GM21619 (cell line): ENCODE results near the gene ART1.

Experiments used
- ATAC-seq: cut with Tn5 transposase; IDR thresholded peaks from one replicate; pipeline ENCODE4 v1.9.1; 2021; ENCODE audit not compliant: unreplicated experiment

ART1 gene

GRCh38 chr11:3665336-3666022 lies 20.6 kb downstream of the ART1 start:
- ATAC-seq = no peak

DNA sequence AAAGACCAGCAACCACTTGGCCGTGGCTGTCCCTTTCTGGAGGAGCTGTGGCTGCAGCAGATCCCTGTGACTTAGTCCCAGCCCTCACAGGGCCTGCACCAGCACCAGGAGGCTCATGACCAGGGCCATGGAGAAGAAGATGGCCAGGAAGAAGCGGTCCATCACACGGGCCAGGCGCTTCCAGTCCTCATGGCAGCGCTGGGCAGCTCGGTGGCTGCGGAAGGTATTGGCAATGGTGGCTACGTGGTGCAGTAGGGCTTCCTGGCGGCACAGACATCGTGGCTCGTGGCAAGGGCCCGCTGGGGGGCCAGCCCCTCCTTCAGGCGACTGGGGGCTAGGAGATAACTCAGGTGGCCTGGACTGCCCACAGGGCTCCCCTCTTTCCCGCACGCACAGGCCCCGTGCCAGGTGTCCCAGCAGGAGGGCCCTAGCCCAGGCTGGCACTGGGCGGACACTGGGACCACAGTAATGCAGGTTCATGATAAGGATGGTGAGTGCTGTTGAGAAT lies 21.1 kb downstream of the ART1 start:
- ATAC-seq = no peak

GRCh38 chr11:3667149-3668035 lies 22.5 kb downstream of the ART1 start:
- no peak for ATAC-seq

DNA sequence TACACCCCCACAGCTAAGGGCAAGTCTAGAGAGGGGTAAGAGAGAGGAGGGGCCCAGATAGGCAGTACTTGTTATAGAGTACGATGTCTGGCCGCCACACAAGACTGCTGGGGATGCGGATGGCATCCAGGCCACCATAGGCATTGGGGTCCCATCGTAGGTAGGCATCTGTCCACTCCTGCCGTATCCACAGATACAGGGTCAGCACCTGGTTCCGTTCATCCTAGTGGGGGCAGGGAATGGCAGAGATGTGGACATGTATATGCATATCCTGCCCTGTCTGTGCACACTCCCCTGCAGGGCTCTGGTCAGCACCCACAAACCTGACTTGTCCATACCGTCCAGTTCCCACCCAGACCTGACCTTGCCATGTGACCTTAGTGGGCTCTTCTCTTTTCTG lies 24.2 kb downstream of the ART1 start:
- no peak for ATAC-seq

DNA sequence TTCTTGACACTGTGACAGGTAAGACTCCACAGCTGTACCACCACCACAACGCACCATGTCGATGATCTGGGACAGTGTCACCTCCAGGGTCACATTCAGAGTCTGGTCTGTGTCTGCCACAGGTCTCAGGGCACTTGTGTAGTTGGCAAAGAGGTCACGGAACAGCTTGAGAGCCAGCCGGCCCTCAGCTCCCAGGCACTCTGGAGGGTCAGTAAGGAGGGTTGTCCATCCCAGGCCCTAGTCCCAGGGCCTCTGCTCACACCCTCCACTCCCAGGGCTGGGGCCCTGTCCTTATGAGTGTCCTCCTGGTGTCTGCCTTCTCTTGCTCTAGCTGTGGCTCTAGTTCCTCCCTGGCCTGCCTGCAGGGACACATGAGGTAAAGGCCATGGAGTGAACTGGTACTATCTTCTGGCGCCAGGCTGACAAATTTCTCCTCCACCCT lies 24.8 kb downstream of the ART1 start:
- ATAC-seq = no peak

DNA sequence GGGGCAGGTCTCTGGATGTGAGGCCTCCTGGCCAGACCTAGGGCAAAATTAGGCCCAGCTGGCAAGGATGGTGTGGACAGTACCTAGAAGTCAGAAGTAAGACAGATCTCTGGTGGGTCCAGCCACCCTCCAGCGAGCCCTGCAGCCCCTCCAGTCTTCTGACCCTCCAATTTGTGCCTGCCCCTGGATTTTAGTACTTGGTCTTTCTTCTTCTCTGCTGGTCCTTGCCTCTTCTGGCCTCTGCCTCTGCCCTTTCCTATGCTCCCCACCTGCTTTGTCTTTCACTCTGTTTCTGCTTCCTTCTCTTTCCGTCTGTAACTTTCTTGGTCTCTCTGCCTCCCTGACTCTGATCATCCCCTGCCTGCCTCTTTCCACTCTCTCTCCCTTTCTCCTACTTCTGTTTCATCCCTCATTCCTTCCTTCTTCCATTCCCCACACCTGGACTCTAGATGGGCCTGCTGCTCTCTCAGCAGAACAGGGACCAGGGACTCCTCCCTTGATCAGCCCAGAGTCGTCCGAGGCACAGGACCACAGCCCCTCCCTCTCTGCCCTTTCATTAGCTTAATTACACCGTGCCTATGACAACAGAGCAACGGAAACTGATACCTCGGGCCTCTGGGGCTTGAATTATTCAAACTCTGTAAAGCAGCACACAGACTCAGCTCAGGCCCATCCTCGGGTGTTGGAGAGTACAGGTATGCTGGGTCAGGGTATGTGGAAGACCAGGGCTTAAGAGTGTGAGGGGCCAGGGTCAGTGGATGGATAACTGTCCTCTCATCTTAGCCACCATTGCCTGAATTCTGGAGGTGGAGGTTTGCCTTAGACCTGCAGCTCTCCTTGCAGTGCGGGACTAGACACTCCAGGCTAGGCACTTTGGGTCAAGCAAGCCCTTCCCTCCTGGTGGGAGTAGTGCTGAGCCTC lies 26.7 kb downstream of the ART1 start, which contains the start of gene CHRNA10:
CHRNA10 (minus strand) TSS at position 51 of the 921 bp plus-strand sequence. CDS start 72 bp downstream, outside the sequence.
- no peak for ATAC-seq

DNA sequence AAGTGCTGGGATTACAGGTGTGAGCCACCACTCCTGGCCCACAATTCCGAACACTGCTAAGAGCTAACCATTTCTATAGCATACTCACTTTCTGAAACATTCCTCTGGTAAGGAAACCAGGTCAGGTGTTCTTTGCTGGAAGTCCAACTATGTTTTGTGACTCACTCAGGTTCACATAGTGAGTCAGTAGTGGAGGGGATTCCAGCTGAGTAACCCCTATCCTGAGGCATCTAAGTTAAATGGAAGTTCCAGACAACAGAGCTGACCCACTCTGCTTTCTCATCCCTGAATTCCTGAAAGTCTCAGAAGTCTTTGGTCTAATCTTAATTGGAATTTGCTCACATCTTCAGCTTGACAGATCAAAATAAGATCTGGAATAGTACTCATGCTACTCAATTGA lies 29.3 kb downstream of the ART1 start:
- no peak for ATAC-seq

GRCh38 chr11:3675971-3676370 lies 31.0 kb downstream of the ART1 start:
- ATAC-seq = no peak

- ATAC-seq = no peak
These were observed 34.1 kb downstream of the ART1 start for GRCh38 chr11:3679077-3679476.

- ATAC-seq = no peak
These were observed 38.1 kb downstream of the ART1 start for GRCh38 chr11:3683039-3683438.

- no peak for ATAC-seq
These were observed 39.3 kb downstream of the ART1 start for GRCh38 chr11:3684129-3684818.

- no peak for ATAC-seq
These were observed 39.9 kb downstream of the ART1 start for GRCh38 chr11:3684819-3685172.

GRCh38 chr11:3685923-3686322 lies 41.0 kb downstream of the ART1 start:
- no peak for ATAC-seq

GRCh38 chr11:3686751-3687150 lies 41.8 kb downstream of the ART1 start:
- ATAC-seq = no peak

DNA sequence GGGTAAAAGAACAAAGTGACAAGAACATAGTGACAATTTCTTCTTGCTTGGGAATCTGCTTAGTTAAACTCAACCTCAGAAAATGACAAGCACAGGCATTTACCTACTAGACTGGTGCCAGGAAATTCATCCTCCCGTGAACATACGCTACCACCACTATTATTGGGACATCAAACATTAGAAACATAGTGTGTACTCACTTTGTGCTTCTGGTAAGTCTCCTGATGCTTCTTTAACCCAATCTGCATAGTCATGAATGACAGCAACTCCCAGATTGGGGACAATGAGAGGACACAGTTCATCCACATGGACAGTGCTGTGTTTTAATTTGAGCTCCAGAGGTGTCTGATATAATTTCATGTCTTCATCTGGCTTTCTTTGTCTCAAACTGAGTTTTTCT lies 55.5 kb downstream of the ART1 start:
- ATAC-seq = no peak

DNA sequence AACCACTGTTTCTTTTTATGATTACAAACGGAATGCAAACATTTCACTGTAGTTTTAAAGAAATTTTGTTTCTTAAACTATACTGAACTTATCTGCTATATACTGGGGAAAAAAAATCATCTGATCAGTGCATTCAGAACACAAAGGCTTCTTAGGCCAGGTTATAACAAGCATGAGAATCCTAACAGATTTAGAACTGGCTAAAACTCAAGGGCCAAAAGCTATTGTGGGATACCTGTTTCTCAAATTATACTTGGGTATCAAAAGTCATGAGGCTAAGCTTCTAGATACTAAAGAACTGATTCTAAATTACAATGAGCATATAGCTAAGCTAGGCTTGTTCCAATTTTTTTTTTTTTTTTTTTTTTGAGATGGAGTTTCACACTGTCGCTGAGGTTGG lies 56.0 kb downstream of the ART1 start:
- no peak for ATAC-seq

- ATAC-seq = no peak
These were observed 58.5 kb downstream of the ART1 start for GRCh38 chr11:3703383-3703782.

DNA sequence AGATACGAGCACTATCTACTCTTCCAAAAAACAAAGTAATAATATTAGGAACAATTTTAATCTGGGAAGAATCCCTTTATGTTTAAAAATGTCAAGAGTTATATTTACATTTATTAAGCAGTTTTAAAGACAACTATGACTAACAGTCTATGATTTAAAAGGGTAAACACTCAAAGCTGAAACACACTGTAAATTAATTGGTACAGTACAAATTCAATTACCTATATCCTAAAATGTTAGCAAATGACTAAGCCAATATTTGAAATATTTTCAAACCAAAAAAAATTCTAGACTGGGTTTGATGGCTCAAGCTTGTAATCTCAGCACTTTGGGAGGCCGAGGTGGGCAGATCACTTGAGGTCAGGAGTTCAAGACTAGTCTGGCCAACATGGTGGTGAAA lies 62.2 kb downstream of the ART1 start:
- no peak for ATAC-seq

DNA sequence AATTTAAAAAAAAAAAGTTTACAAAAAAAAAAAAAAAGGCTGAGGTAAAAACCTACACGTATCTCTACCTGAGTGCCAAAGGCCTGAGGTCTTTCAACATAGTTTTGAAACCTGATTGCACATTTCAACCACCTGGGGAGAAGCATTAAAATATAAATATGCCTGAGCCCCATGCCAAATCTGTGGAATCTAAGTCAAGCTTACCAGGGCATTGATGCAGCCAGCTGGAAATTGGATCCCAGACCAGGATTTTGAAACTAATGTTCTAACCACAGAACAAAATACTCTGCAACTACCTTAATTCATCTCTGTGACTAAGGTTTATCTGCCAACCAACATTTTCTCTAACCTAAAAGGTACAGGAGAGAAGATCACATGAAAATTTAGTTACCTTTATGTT lies 65.0 kb downstream of the ART1 start:
- ATAC-seq = no peak

DNA sequence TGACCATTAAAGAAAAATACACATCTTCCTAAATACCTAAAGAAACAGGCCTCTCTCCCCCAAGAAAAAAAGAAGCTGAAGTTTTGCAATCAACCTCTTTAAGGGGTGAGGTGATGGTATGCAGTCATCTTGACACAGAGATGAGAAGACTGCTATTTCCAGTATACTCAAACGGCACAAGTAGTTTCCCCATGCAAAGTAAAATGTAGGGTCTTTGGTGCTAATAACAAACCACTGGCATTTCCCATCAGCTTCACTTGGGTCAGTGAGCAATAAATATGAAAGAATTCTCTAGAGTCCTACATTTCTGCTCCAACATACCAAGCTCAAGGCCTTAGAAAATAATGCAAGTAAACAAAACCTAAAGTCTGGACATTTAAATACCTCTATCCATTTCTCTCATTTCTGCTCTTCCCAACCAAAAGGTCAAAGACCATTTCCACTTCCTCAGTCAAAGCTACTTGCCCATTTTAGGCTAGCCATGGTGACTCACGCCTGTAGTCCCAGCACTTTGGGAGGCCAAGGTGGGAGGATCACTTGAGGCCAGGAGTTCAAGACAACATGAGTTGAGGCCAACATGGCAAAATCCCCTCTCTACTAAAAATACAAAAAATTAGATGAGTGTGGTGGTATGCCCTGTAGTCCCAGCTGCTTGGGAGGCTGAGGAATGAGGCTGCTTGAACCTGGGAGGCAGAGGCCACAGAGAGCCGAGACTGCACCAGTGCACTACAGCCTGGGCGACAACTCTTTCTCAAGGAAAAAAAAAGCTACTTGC lies 65.7 kb downstream of the ART1 start:
- no peak for ATAC-seq
